OCI-LY1 (cell line): ENCODE results near the gene DEPP1.

Experiments used
- H2AFZ ChIP-seq: fragments of 200-600 bp; sonication (generic), shearing (Covaris generic); 2 replicates; pipeline ENCODE4 v1.6.0; 2014; ENCODE audit warnings: antibody characterized with exemption, mild to moderate bottlenecking, low read length
- H3F3A ChIP-seq: fragments of 200-600 bp; sonication (generic), shearing (Covaris generic); 2 replicates; pipeline ENCODE4 v1.6.0; 2014; ENCODE audit warnings: mild to moderate bottlenecking, antibody characterized with exemption, low read length, moderate library complexity; ENCODE audit not compliant: insufficient read depth
- H3K27ac ChIP-seq: fragments of 200-600 bp; sonication (generic); 2 replicates; pipeline ENCODE4 v1.5.1; 2014; ENCODE audit warnings: low read length, mixed run types, mild to moderate bottlenecking, low read depth; ENCODE audit not compliant: poor library complexity, severe bottlenecking
- H3K27me3 ChIP-seq: fragments of 200-600 bp; sonication (generic); 2 replicates; pipeline ENCODE4 v1.6.0; 2014; ENCODE audit warnings: antibody characterized with exemption, mild to moderate bottlenecking, low read length, moderate library complexity; ENCODE audit not compliant: insufficient read depth
- H3K36me3 ChIP-seq: fragments of 200-600 bp; sonication (generic); 2 replicates; pipeline ENCODE4 v1.6.1; 2014; ENCODE audit warnings: mild to moderate bottlenecking, antibody characterized with exemption, low read length, moderate library complexity, mixed read lengths; ENCODE audit not compliant: insufficient read depth
- H3K4me1 ChIP-seq: fragments of 200-600 bp; sonication (generic); 2 replicates; pipeline ENCODE4 v1.5.1; 2014; ENCODE audit warnings: mild to moderate bottlenecking, low read length, moderate library complexity; ENCODE audit not compliant: insufficient read depth, severe bottlenecking
- H3K4me2 ChIP-seq: fragments of 200-600 bp; sonication (generic), shearing (Covaris generic); 2 replicates; pipeline ENCODE4 v1.6.1; 2014; ENCODE audit warnings: low read length
- H3K4me3 ChIP-seq: fragments of 200-600 bp; sonication (generic); 2 replicates; pipeline ENCODE4 v1.5.1; 2014; ENCODE audit warnings: low read length, low read depth, mild to moderate bottlenecking, mixed read lengths; ENCODE audit not compliant: poor library complexity, severe bottlenecking
- H3K79me2 ChIP-seq: fragments of 200-600 bp; shearing (Covaris generic); 2 replicates; pipeline ENCODE4 v1.6.1; 2016; ENCODE audit warnings: mixed run types, low read length, mixed read lengths; ENCODE audit not compliant: insufficient read depth
- H3K9ac ChIP-seq: fragments of 200-600 bp; sonication (generic), shearing (Covaris generic); 2 replicates; pipeline ENCODE4 v1.6.1; 2014; ENCODE audit warnings: mild to moderate bottlenecking, low read length, mixed read lengths
- H3K9me2 ChIP-seq: fragments of 200-600 bp; sonication (generic), shearing (Covaris generic); 2 replicates; pipeline ENCODE4 v1.6.1; 2014; ENCODE audit warnings: low read depth, mild to moderate bottlenecking, low read length, mixed read lengths
- H3K9me3 ChIP-seq: fragments of 200-600 bp; shearing (Covaris generic); 2 replicates; pipeline ENCODE4 v1.6.1; 2014; ENCODE audit warnings: low read length, mixed read lengths
- H4K20me1 ChIP-seq: fragments of 200-600 bp; sonication (generic), shearing (Covaris generic); 2 replicates; pipeline ENCODE4 v1.6.0; 2016; ENCODE audit warnings: mild to moderate bottlenecking, low read length; ENCODE audit not compliant: insufficient read depth
- EZH2 ChIP-seq: fragments of 200-600 bp; sonication (generic), shearing (Covaris generic); IDR thresholded peaks from 2 replicates; pipeline ENCODE4 v1.8.0; 2017; ENCODE audit warnings: borderline replicate concordance, mixed run types, mild to moderate bottlenecking, antibody characterized with exemption, low read length, moderate library complexity, mixed read lengths
- TF ChIP-seq, protein P1 (sequence below): fragments of 200-600 bp; sonication (generic), shearing (Covaris generic); IDR thresholded peaks from 2 replicates; pipeline ENCODE4 v1.5.1; 2017; ENCODE audit warnings: mild to moderate bottlenecking, antibody characterized with exemption, low read length, moderate library complexity, mixed read lengths

The DEPP1 gene

DNA sequence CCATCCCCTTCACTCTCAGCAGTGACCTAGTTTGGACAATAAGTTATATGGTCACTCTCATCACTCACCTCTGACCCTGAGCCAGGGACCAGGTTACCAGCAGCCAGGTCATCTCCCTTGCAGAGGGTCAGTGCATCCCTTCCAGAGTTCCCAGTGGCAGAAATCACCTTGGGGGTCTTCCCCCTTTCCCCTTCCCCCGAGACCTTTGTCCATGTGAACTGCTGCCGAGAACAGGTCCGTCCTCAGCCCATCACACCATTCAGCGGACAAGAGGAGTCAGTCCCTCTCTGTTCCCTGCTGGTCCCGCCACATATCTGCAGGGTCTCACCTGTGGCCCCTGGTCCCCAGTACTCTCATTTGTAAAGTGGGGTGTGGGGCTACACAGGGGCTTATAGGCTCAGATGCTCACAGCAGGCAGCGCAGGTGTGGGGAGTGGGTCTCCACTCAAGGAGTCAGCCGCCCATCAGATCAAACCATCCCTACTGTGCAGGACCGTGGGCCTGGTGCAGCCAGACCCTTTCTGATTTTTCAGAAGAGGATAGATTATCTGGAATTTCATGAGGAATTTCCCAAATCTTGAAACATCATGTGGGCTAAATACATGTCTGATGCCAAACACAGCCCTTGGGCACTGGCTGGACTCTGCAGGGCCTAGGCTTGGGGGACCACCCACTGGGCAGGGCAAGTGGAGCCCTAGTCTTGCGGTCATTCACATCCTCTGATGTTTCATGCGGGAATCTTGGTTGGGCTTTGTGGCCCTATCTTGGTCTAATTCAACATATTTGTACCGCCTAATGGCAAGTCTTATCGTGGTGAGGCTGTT is 6.5 kb downstream of the DEPP1 start:
- Histone ChIP-seq H3K4me3 (no peak overlapping the region), H3K9ac (no peak overlapping the region), H3K9me2 (no peaks in the 10 kb centered on the region), H4K20me1 (no peaks in the 10 kb centered on the region), H2AFZ (no peak overlapping the region), H3K27me3 (no peaks in the 10 kb centered on the region), H3K36me3 (no peaks in the 10 kb centered on the region), H3F3A (no peaks in the 10 kb centered on the region), H3K4me1 (peaks cover 15% of the 10 kb centered on the region), H3K9me3 (no peaks in the 10 kb centered on the region), H3K4me2 (no peak overlapping the region), H3K27ac (no peak overlapping the region), H3K79me2 (no peaks in the 10 kb centered on the region)
- TF ChIP-seq, protein P1, sequence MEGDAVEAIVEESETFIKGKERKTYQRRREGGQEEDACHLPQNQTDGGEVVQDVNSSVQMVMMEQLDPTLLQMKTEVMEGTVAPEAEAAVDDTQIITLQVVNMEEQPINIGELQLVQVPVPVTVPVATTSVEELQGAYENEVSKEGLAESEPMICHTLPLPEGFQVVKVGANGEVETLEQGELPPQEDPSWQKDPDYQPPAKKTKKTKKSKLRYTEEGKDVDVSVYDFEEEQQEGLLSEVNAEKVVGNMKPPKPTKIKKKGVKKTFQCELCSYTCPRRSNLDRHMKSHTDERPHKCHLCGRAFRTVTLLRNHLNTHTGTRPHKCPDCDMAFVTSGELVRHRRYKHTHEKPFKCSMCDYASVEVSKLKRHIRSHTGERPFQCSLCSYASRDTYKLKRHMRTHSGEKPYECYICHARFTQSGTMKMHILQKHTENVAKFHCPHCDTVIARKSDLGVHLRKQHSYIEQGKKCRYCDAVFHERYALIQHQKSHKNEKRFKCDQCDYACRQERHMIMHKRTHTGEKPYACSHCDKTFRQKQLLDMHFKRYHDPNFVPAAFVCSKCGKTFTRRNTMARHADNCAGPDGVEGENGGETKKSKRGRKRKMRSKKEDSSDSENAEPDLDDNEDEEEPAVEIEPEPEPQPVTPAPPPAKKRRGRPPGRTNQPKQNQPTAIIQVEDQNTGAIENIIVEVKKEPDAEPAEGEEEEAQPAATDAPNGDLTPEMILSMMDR, result no peak
- TF ChIP-seq EZH2, result no peak

DNA sequence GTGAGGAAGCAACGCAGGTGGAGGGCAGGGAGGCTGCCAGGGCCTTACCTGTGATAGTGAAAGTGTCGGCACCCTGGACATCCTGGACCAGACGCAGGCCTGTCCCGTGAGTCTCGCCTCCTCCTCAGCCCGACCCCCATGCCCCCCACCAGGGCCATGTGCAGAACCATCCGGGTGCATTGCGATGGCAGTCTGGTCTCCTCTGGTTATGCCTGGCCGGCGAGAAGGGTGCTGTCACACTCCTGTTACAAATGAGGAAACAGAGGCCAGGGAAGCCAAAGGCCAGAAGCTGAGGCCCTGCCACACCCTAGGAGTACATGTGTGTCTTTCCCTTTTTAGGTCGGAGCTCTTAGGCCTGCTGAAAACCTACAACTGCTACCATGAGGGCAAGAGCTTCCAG is 7.2 kb downstream of the DEPP1 start:
- H3K9ac ChIP-seq, result no peak overlapping the region
- peaks cover 16% of the 10 kb centered on the region for H3K4me1 ChIP-seq
- no peaks in the 10 kb centered on the region for H3K79me2 ChIP-seq
- H3K9me2 ChIP-seq, result no peaks in the 10 kb centered on the region
- H3K4me2 ChIP-seq, result no peak overlapping the region
- H2AFZ ChIP-seq, result no peak overlapping the region
- no peaks in the 10 kb centered on the region for H3K27me3 ChIP-seq
- H3K9me3 ChIP-seq, result no peaks in the 10 kb centered on the region
- H3K36me3 ChIP-seq, result no peaks in the 10 kb centered on the region
- no peaks in the 10 kb centered on the region for H4K20me1 ChIP-seq
- H3K4me3 ChIP-seq, result no peak overlapping the region
- no peak for TF ChIP-seq EZH2
- TF ChIP-seq, protein P1, result no peak
- no peaks in the 10 kb centered on the region for H3F3A ChIP-seq
- H3K27ac ChIP-seq, result no peak overlapping the region

DNA sequence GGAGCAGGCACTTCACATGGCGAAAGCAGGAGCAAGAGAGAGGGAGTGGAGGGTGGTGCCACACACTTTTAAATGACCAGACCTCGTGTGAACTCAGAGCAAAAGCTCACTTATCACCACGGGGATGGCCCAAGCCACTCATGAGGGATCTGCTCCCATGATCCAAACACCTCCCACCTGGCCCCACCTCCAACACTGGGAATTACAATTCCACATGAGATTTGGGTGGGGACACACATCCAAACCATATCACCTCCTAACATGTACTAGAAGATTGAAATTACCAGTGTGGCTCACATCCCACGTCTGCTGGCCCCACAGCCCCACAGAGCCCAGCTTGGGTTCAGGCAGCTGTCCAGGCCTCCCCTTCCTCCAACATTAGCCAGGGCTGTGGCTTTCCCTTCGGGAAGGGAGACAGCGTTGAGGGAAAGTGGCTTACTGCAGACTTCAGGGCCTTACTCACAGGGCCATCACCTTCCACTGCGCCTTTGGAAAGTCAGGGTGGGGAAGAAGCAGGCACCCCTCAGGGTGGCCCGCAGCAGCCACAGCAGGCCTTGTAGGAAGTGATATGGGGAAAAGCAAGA is 7.7 kb downstream of the DEPP1 start:
- Histone ChIP-seq H2AFZ (no peak overlapping the region), H3K4me1 (peaks cover 21% of the 10 kb centered on the region), H3K27me3 (no peaks in the 10 kb centered on the region), H3K27ac (no peak overlapping the region), H4K20me1 (no peaks in the 10 kb centered on the region), H3K36me3 (no peaks in the 10 kb centered on the region), H3K79me2 (no peaks in the 10 kb centered on the region), H3K4me3 (no peak overlapping the region), H3K4me2 (no peak overlapping the region), H3K9me2 (no peaks in the 10 kb centered on the region), H3K9ac (no peak overlapping the region), H3F3A (no peaks in the 10 kb centered on the region), H3K9me3 (no peaks in the 10 kb centered on the region)
- no peak for TF ChIP-seq EZH2
- TF ChIP-seq, protein P1, result no peak
